Panc1 (cell line): ENCODE results near the gene CDC23.

Experiments
- POLR2AphosphoS5 ChIP-seq: IDR thresholded peaks from 2 replicates; pipeline ENCODE4 v1.6.1; 2012; ENCODE audit warnings: mild to moderate bottlenecking, low read depth, low read length, moderate library complexity
- TCF7L2 ChIP-seq: IDR thresholded peaks from 2 replicates; pipeline ENCODE4 v1.6.1; 2011; ENCODE audit warnings: mild to moderate bottlenecking, low read depth, low read length, inconsistent platforms
- TF ChIP-seq, protein P1 (sequence below): fragments of 450-650 bp; IDR thresholded peaks from 2 replicates; pipeline ENCODE4 v1.5.1; 2017; ENCODE audit warnings: mild to moderate bottlenecking

- TF ChIP-seq, protein P1, sequence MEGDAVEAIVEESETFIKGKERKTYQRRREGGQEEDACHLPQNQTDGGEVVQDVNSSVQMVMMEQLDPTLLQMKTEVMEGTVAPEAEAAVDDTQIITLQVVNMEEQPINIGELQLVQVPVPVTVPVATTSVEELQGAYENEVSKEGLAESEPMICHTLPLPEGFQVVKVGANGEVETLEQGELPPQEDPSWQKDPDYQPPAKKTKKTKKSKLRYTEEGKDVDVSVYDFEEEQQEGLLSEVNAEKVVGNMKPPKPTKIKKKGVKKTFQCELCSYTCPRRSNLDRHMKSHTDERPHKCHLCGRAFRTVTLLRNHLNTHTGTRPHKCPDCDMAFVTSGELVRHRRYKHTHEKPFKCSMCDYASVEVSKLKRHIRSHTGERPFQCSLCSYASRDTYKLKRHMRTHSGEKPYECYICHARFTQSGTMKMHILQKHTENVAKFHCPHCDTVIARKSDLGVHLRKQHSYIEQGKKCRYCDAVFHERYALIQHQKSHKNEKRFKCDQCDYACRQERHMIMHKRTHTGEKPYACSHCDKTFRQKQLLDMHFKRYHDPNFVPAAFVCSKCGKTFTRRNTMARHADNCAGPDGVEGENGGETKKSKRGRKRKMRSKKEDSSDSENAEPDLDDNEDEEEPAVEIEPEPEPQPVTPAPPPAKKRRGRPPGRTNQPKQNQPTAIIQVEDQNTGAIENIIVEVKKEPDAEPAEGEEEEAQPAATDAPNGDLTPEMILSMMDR: no peak
- no peak for TF ChIP-seq POLR2AphosphoS5
- no peak for TF ChIP-seq TCF7L2
These were observed 13.8 kb upstream of the CDC23 start for GRCh38 chr5:138226910-138227309.
